ENCODE results near the gene PSEN2. TPM values are rescaled to one million over a fixed set of nuclear protein-coding genes. Genes with fewer than 3 reads are reported as not detected.

Gene PSEN2
- total and polyA plus RNA-seq, 2 donors: 4.3 to 7.5 TPM

DNA sequence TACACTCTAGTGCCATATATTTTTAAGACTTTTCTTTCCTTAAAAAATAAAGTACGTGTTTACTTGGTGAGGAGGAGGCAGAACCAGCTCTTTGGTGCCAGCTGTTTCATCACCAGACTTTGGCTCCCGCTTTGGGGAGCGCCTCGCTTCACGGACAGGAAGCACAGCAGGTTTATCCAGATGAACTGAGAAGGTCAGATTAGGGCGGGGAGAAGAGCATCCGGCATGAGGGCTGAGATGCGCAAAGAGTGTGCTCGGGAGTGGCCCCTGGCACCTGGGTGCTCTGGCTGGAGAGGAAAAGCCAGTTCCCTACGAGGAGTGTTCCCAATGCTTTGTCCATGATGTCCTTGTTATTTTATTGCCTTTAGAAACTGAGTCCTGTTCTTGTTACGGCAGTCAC, 25.2 kb downstream of the PSEN2 start:
- H3K27ac ChIP-seq (ENCODE audit: low read depth in 1 of 2, low read length in 1 of 2): no peak overlapping the region
- DNase-seq (ENCODE audit: low read depth in 6 of 9, low spot score in 9 of 9): no peak
- no peak overlapping the region for H3K4me3 ChIP-seq (ENCODE audit: low read length in 2 of 2)
- H3K36me3 ChIP-seq (ENCODE audit: control insufficient read depth in 2 of 2, insufficient read depth in 2 of 2, low read length in 1 of 2): no peaks in the 10 kb centered on the region
- no peaks in the 10 kb centered on the region for H3K9me3 ChIP-seq (ENCODE audit: control insufficient read depth in 2 of 2, insufficient read depth in 1 of 2, low read length in 1 of 2)
- no peaks in the 10 kb centered on the region for H3K4me1 ChIP-seq (ENCODE audit: control insufficient read depth in 2 of 2, insufficient read depth in 2 of 2, low read length in 2 of 2)
- H3K27me3 ChIP-seq (ENCODE audit: control insufficient read depth in 2 of 2, insufficient read depth in 1 of 2, low read length in 1 of 2): no peaks in the 10 kb centered on the region
- WGBS: 93% methylated on average over 11 of the region's 11 CpGs

GRCh38 chr1:226898246-226898645, 27.8 kb downstream of the PSEN2 start:
- Histone ChIP-seq H3K27ac (ENCODE audit: low read depth in 1 of 2, low read length in 1 of 2) (no peak overlapping the region), H3K27me3 (ENCODE audit: control insufficient read depth in 2 of 2, insufficient read depth in 1 of 2, low read length in 1 of 2) (no peaks in the 10 kb centered on the region), H3K4me3 (ENCODE audit: low read length in 2 of 2) (no peak overlapping the region), H3K9me3 (ENCODE audit: control insufficient read depth in 2 of 2, insufficient read depth in 1 of 2, low read length in 1 of 2) (no peaks in the 10 kb centered on the region), H3K36me3 (ENCODE audit: control insufficient read depth in 2 of 2, insufficient read depth in 2 of 2, low read length in 1 of 2) (no peaks in the 10 kb centered on the region), H3K4me1 (ENCODE audit: control insufficient read depth in 2 of 2, insufficient read depth in 2 of 2, low read length in 2 of 2) (no peaks in the 10 kb centered on the region)
- no peak for DNase-seq (ENCODE audit: low read depth in 6 of 9, low spot score in 9 of 9)
- WGBS: 97% methylated on average over 3 of the region's 3 CpGs

DNA sequence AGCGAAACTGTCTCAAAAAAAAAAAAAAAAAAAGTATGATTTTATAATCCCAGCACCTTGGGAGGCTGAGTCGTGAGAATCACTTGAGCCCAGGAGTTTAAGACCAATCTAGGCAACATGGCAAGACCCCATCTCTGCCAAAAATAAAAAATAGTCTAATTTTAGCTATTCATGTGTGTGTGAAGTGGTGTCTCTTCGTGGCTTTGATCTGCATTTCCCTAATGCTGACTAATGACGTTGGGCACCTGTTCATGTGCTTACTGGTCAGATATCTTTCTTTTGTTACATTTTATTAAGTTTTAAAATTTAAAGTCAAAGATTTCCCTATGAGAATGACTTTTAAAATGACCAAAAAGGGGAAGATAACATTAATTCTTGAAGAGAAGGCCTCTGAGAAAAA, 31.0 kb downstream of the PSEN2 start:
- Histone ChIP-seq H3K27me3 (ENCODE audit: control insufficient read depth in 2 of 2, insufficient read depth in 1 of 2, low read length in 1 of 2) (no peaks in the 10 kb centered on the region), H3K4me1 (ENCODE audit: control insufficient read depth in 2 of 2, insufficient read depth in 2 of 2, low read length in 2 of 2) (peaks cover 0 to 10% of the 10 kb centered on the region in 2 donors), H3K9me3 (ENCODE audit: control insufficient read depth in 2 of 2, insufficient read depth in 1 of 2, low read length in 1 of 2) (no peaks in the 10 kb centered on the region), H3K27ac (ENCODE audit: low read depth in 1 of 2, low read length in 1 of 2) (no peak overlapping the region), H3K4me3 (ENCODE audit: low read length in 2 of 2) (no peak overlapping the region), H3K36me3 (ENCODE audit: control insufficient read depth in 2 of 2, insufficient read depth in 2 of 2, low read length in 1 of 2) (no peaks in the 10 kb centered on the region)
- DNase-seq (ENCODE audit: low read depth in 6 of 9, low spot score in 9 of 9): no peak
- WGBS: 41% methylated on average over 4 of the region's 4 CpGs

DNA sequence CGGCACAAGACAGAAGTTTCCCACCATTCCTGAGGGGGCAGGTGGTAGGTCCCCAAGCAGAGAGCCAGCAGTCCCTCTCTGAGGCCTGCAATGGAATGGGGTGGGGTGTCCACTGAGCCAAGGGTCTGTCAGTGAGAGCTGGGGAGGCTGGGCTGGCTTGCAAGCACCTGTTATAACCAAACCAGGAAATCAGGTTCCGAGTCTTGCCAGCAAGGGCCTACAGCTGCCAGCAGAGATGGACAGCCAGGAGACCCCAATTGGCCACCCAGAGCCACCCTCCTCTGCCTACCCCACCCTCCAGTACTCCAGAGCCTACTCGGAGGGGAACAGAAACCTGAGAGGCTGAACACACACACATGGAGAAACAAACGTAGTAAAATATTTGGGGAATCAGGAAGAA, 32.2 kb downstream of the PSEN2 start:
- H3K27me3 ChIP-seq (ENCODE audit: control insufficient read depth in 2 of 2, insufficient read depth in 1 of 2, low read length in 1 of 2): no peaks in the 10 kb centered on the region
- H3K36me3 ChIP-seq (ENCODE audit: control insufficient read depth in 2 of 2, insufficient read depth in 2 of 2, low read length in 1 of 2): no peaks in the 10 kb centered on the region
- H3K4me3 ChIP-seq (ENCODE audit: low read length in 2 of 2): no peak overlapping the region
- WGBS: 85% methylated on average over 4 of the region's 4 CpGs
- DNase-seq (ENCODE audit: low read depth in 6 of 9, low spot score in 9 of 9): no peak
- H3K4me1 ChIP-seq (ENCODE audit: control insufficient read depth in 2 of 2, insufficient read depth in 2 of 2, low read length in 2 of 2): peaks cover 0 to 10% of the 10 kb centered on the region in 2 donors
- no peak overlapping the region for H3K27ac ChIP-seq (ENCODE audit: low read depth in 1 of 2, low read length in 1 of 2)
- no peaks in the 10 kb centered on the region for H3K9me3 ChIP-seq (ENCODE audit: control insufficient read depth in 2 of 2, insufficient read depth in 1 of 2, low read length in 1 of 2)

- Histone ChIP-seq H3K27me3 (ENCODE audit: control insufficient read depth in 2 of 2, insufficient read depth in 1 of 2, low read length in 1 of 2) (no peaks in the 10 kb centered on the region), H3K9me3 (ENCODE audit: control insufficient read depth in 2 of 2, insufficient read depth in 1 of 2, low read length in 1 of 2) (no peaks in the 10 kb centered on the region), H3K4me3 (ENCODE audit: low read length in 2 of 2) (no peak overlapping the region), H3K36me3 (ENCODE audit: control insufficient read depth in 2 of 2, insufficient read depth in 2 of 2, low read length in 1 of 2) (no peaks in the 10 kb centered on the region), H3K27ac (ENCODE audit: low read depth in 1 of 2, low read length in 1 of 2) (no peak overlapping the region), H3K4me1 (ENCODE audit: control insufficient read depth in 2 of 2, insufficient read depth in 2 of 2, low read length in 2 of 2) (peaks cover 0 to 10% of the 10 kb centered on the region in 2 donors)
- WGBS: 84% methylated on average over 12 of the region's 12 CpGs
- peak in 1 of 9 donors; percentile 16 for DNase-seq (ENCODE audit: low read depth in 6 of 9, low spot score in 9 of 9)
These were observed 33.7 kb downstream of the PSEN2 start for GRCh38 chr1:226903819-226904716.

- Histone ChIP-seq H3K4me1 (ENCODE audit: control insufficient read depth in 2 of 2, insufficient read depth in 2 of 2, low read length in 2 of 2) (peaks cover 0 to 10% of the 10 kb centered on the region in 2 donors), H3K9me3 (ENCODE audit: control insufficient read depth in 2 of 2, insufficient read depth in 1 of 2, low read length in 1 of 2) (no peaks in the 10 kb centered on the region), H3K36me3 (ENCODE audit: control insufficient read depth in 2 of 2, insufficient read depth in 2 of 2, low read length in 1 of 2) (no peaks in the 10 kb centered on the region), H3K4me3 (ENCODE audit: low read length in 2 of 2) (no peak overlapping the region), H3K27ac (ENCODE audit: low read depth in 1 of 2, low read length in 1 of 2) (no peak overlapping the region), H3K27me3 (ENCODE audit: control insufficient read depth in 2 of 2, insufficient read depth in 1 of 2, low read length in 1 of 2) (no peaks in the 10 kb centered on the region)
- no peak for DNase-seq (ENCODE audit: low read depth in 6 of 9, low spot score in 9 of 9)
- 82% methylated on average over 3 of the region's 3 CpGs for WGBS
These were observed 34.4 kb downstream of the PSEN2 start for GRCh38 chr1:226904772-226905171.

- no peaks in the 10 kb centered on the region for H3K27me3 ChIP-seq (ENCODE audit: control insufficient read depth in 2 of 2, insufficient read depth in 1 of 2, low read length in 1 of 2)
- no peak overlapping the region for H3K27ac ChIP-seq (ENCODE audit: low read depth in 1 of 2, low read length in 1 of 2)
- no peak overlapping the region for H3K4me3 ChIP-seq (ENCODE audit: low read length in 2 of 2)
- 97% methylated on average over 10 of the region's 10 CpGs for whole genome bisulfite sequencing
- H3K4me1 ChIP-seq (ENCODE audit: control insufficient read depth in 2 of 2, insufficient read depth in 2 of 2, low read length in 2 of 2): peaks cover 0 to 10% of the 10 kb centered on the region in 2 donors
- H3K9me3 ChIP-seq (ENCODE audit: control insufficient read depth in 2 of 2, insufficient read depth in 1 of 2, low read length in 1 of 2): no peaks in the 10 kb centered on the region
- no peaks in the 10 kb centered on the region for H3K36me3 ChIP-seq (ENCODE audit: control insufficient read depth in 2 of 2, insufficient read depth in 2 of 2, low read length in 1 of 2)
- DNase-seq (ENCODE audit: low read depth in 6 of 9, low spot score in 9 of 9): no peak
These were observed 38.0 kb downstream of the PSEN2 start for GRCh38 chr1:226908419-226908818.

DNA sequence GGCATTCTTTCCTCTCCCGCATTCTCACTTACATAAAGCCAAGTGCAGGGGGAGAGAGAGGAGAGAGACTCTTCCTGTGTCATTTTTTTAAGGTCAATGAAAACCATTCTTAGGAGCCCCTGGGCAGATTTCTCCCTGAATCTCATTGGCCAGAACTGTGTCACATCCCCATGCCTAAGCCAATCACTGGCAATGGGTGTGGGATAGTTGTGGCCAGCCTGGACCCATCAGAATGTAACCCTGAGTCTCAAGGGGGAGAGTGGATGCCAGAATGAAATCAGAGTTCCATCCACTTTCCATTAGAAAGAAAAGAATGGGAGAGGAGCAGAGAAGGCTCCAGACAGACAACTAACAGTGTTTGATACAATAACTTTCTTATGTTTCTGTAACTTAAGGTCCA, 38.5 kb downstream of the PSEN2 start:
- Histone ChIP-seq H3K27ac (ENCODE audit: low read depth in 1 of 2, low read length in 1 of 2) (no peak overlapping the region), H3K4me1 (ENCODE audit: control insufficient read depth in 2 of 2, insufficient read depth in 2 of 2, low read length in 2 of 2) (peaks cover 0 to 9% of the 10 kb centered on the region in 2 donors), H3K36me3 (ENCODE audit: control insufficient read depth in 2 of 2, insufficient read depth in 2 of 2, low read length in 1 of 2) (no peaks in the 10 kb centered on the region), H3K27me3 (ENCODE audit: control insufficient read depth in 2 of 2, insufficient read depth in 1 of 2, low read length in 1 of 2) (no peaks in the 10 kb centered on the region), H3K9me3 (ENCODE audit: control insufficient read depth in 2 of 2, insufficient read depth in 1 of 2, low read length in 1 of 2) (no peaks in the 10 kb centered on the region), H3K4me3 (ENCODE audit: low read length in 2 of 2) (no peak overlapping the region)
- 57% methylated on average over 1 of the region's 1 CpG for WGBS
- no peak for DNase-seq (ENCODE audit: low read depth in 6 of 9, low spot score in 9 of 9)

DNA sequence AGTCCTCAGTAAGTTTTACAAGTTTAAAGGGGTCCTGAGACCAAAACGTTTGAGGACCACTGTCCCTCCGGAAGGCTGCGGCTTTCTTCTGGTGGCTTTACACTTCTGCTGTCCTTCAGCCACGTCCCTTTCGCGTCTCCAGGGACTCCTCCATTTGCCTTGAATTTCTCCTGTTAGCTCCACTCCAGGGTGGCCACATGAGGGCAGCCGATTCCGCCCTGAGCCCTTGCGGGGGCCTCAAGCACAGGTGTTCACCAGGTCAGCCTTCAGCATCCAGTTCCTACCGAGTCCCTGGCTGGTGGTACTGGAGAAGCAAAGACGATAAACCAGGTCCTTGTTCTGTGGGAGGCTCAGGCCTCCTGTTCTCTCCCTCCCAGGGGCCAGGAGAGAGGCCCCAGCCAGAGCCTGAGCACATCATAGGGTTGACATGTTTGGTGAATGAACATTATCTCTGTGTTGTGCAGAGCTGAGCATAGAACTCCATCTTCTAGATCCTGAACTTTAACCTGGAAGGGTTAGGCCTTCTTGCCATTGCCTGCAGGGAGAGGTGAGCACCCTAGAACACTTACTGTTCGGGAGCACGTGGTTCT, 42.3 kb downstream of the PSEN2 start:
- Histone ChIP-seq H3K27ac (ENCODE audit: low read depth in 1 of 2, low read length in 1 of 2) (no peak overlapping the region), H3K36me3 (ENCODE audit: control insufficient read depth in 2 of 2, insufficient read depth in 2 of 2, low read length in 1 of 2) (no peaks in the 10 kb centered on the region), H3K4me3 (ENCODE audit: low read length in 2 of 2) (no peak overlapping the region), H3K4me1 (ENCODE audit: control insufficient read depth in 2 of 2, insufficient read depth in 2 of 2, low read length in 2 of 2) (no peaks in the 10 kb centered on the region), H3K27me3 (ENCODE audit: control insufficient read depth in 2 of 2, insufficient read depth in 1 of 2, low read length in 1 of 2) (no peaks in the 10 kb centered on the region), H3K9me3 (ENCODE audit: control insufficient read depth in 2 of 2, insufficient read depth in 1 of 2, low read length in 1 of 2) (no peaks in the 10 kb centered on the region)
- 42% methylated on average over 13 of the region's 13 CpGs for WGBS
- DNase-seq (ENCODE audit: low read depth in 6 of 9, low spot score in 9 of 9): peak in 7 of 9 donors; percentile 4 to 62 (median 23)

All from thymus (tissue), 11 donors.